Tibial nerve (tissue), 4 donors: ENCODE measurements around the gene TEPSIN. TPM values are rescaled to one million over a fixed set of nuclear protein-coding genes. Genes with fewer than 3 reads are reported as not detected.

Source experiments
- DNase-seq, 2 donors: peaks; one replicate each; pipeline ENCODE4 v3.0.0-alpha.2; 2019; ENCODE audit warnings: low spot score in 2 of 2
- H3K27ac ChIP-seq, 4 donors: fragments of 200-600 bp; sonication (generic) in 3 of 4; one replicate each; pipeline ENCODE4 v1.5.1; 2017 to 2019; ENCODE audit warnings: mild to moderate bottlenecking in 1 of 4
- H3K27me3 ChIP-seq, 2 donors: fragments of 200-600 bp; sonication (generic) in 1 of 2; one replicate each; pipeline versions ENCODE4 v1.5.1 to v1.6.0; 2017 to 2019
- H3K36me3 ChIP-seq, 3 donors: fragments of 200-600 bp; sonication (generic); one replicate each; pipeline ENCODE4 v1.5.1; 2018 to 2019
- H3K4me1 ChIP-seq, 4 donors: fragments of 200-600 bp; sonication (generic) in 3 of 4; one replicate each; pipeline ENCODE4 v1.5.1; 2017 to 2019
- H3K4me3 ChIP-seq, 4 donors: fragments of 200-600 bp; sonication (generic) in 3 of 4; one replicate each; pipeline ENCODE4 v1.5.1; 2017 to 2019; ENCODE audit warnings: mild to moderate bottlenecking in 1 of 4, moderate library complexity in 1 of 4
- H3K9me3 ChIP-seq, 4 donors: fragments of 200-600 bp; sonication (generic) in 3 of 4; one replicate each; pipeline ENCODE4 v1.5.1; 2017 to 2019
- CTCF ChIP-seq, 5 experiments: fragments of 200-600 bp in 3 of 5; fragments of 450-650 bp in 2 of 5; sonication (generic) in 3 of 5; IDR thresholded peaks; one replicate each; pipeline ENCODE4 v1.5.1; 2016 to 2019; ENCODE audit warnings: antibody characterized with exemption in 5 of 5, mild to moderate bottlenecking in 3 of 5, moderate library complexity in 2 of 5
- EP300 ChIP-seq, 2 donors: sonication (generic); formaldehyde crosslinking; IDR thresholded peaks; one replicate each; pipeline ENCODE4 v1.6.1; 2017; ENCODE audit warnings: antibody characterized with exemption in 2 of 2, mild to moderate bottlenecking in 1 of 2
- POLR2A ChIP-seq, 2 donors: fragments of 450-650 bp; IDR thresholded peaks; one replicate each; pipeline ENCODE4 v1.6.1; 2017; ENCODE audit warnings: antibody characterized with exemption in 2 of 2, mild to moderate bottlenecking in 2 of 2, moderate library complexity in 2 of 2
- whole genome bisulfite sequencing, 2 donors: methylation state at CpG; one replicate each; pipeline ENCODE4 v1.1.5; 2018; 5-methylcytosine and 5-hydroxymethylcytosine counted together
- total RNA-seq, 4 donors: library from RNA; depleted of rRNA; stranded (reverse); fragments of >200 nt; gene quantifications; one replicate each; pipeline ENCODE4 v1.1.0, GENCODE V29; 2016

TEPSIN gene
- total RNA-seq, 4 donors from 2014 or later: 41.5 to 102 (median 73.9) TPM

- Histone ChIP-seq H3K27me3 (no peaks in the 10 kb centered on the region), H3K27ac (no peak overlapping the region), H3K4me1 (no peaks in the 10 kb centered on the region), H3K4me3 (no peak overlapping the region), H3K36me3 (peaks cover 0 to 96% (median 11%) of the 10 kb centered on the region in 3 donors), H3K9me3 (no peaks in the 10 kb centered on the region)
- TF ChIP-seq POLR2A (IDR thresholded peaks at IDR 0.05) (no peak), EP300 (IDR thresholded peaks at IDR 0.05) (no peak), CTCF (IDR thresholded peaks at IDR 0.05) (no peak)
- no peak for DNase-seq
- 88 to 93% methylated on average over 17 to 18 of the region's 18 CpGs for WGBS, 2 donors
These were observed 31.4 kb upstream of the TEPSIN start for GRCh38 chr17:81270279-81270678.

- H3K4me1 ChIP-seq: no peaks in the 10 kb centered on the region
- H3K4me3 ChIP-seq: no peak overlapping the region
- no peak for TF ChIP-seq POLR2A (IDR thresholded peaks at IDR 0.05)
- peaks cover 0 to 96% (median 21%) of the 10 kb centered on the region in 3 donors for H3K36me3 ChIP-seq
- DNase-seq: no peak
- H3K27me3 ChIP-seq: no peaks in the 10 kb centered on the region
- 81% methylated on average over 6 of the region's 6 CpGs for WGBS, 2 donors
- no peak overlapping the region for H3K27ac ChIP-seq
- no peaks in the 10 kb centered on the region for H3K9me3 ChIP-seq
These were observed 28.7 kb upstream of the TEPSIN start for GRCh38 chr17:81267390-81268067.

- Histone ChIP-seq H3K27ac (no peak overlapping the region), H3K9me3 (no peaks in the 10 kb centered on the region), H3K36me3 (peaks cover 0 to 96% (median 30%) of the 10 kb centered on the region in 3 donors), H3K4me1 (no peaks in the 10 kb centered on the region), H3K4me3 (no peak overlapping the region), H3K27me3 (no peaks in the 10 kb centered on the region)
- DNase-seq: no peak
- TF ChIP-seq EP300 (IDR thresholded peaks at IDR 0.05) (no peak), POLR2A (IDR thresholded peaks at IDR 0.05) (no peak), CTCF (IDR thresholded peaks at IDR 0.05) (no peak)
- WGBS, 2 donors: 95 to 96% methylated on average over 12 to 22 of the region's 22 CpGs
These were observed 26.7 kb upstream of the TEPSIN start for GRCh38 chr17:81265576-81265975.

- 87 to 91% methylated on average over 9 to 12 of the region's 12 CpGs for WGBS, 2 donors
- no peak overlapping the region for H3K4me3 ChIP-seq
- DNase-seq: no peak
- no peak for TF ChIP-seq POLR2A (IDR thresholded peaks at IDR 0.05)
- no peak for TF ChIP-seq EP300 (IDR thresholded peaks at IDR 0.05)
- no peak for TF ChIP-seq CTCF (IDR thresholded peaks at IDR 0.05)
- H3K9me3 ChIP-seq: no peaks in the 10 kb centered on the region
- H3K27ac ChIP-seq: no peak overlapping the region
- no peaks in the 10 kb centered on the region for H3K27me3 ChIP-seq
- no peaks in the 10 kb centered on the region for H3K4me1 ChIP-seq
- peaks cover 0 to 96% (median 31%) of the 10 kb centered on the region in 3 donors for H3K36me3 ChIP-seq
These were observed 25.8 kb upstream of the TEPSIN start for GRCh38 chr17:81264640-81265039.

GRCh38 chr17:81263371-81264181 is 24.7 kb upstream of the TEPSIN start:
- H3K27ac ChIP-seq: no peak overlapping the region
- no peak overlapping the region for H3K4me3 ChIP-seq
- TF ChIP-seq CTCF (IDR thresholded peaks at IDR 0.05): no peak
- no peak for TF ChIP-seq POLR2A (IDR thresholded peaks at IDR 0.05)
- TF ChIP-seq EP300 (IDR thresholded peaks at IDR 0.05): no peak
- H3K9me3 ChIP-seq: no peaks in the 10 kb centered on the region
- no peak for DNase-seq
- 90 to 100% methylated on average over 14 to 40 of the region's 40 CpGs for WGBS, 2 donors
- H3K4me1 ChIP-seq: no peaks in the 10 kb centered on the region
- H3K36me3 ChIP-seq: peaks cover 0 to 96% (median 38%) of the 10 kb centered on the region in 3 donors
- H3K27me3 ChIP-seq: no peaks in the 10 kb centered on the region
